ENCODE measurements around the gene SERPINA12. TPM values are rescaled to one million over a fixed set of nuclear protein-coding genes. Genes with fewer than 3 reads are reported as not detected.

Gene SERPINA12
- total RNA-seq, 1 experiment from 2014 or later, result not detected

GRCh38 chr14:94540031-94540794 is 30.9 kb upstream of the SERPINA12 start:
- no peaks in the 10 kb centered on the region for H3K79me2 ChIP-seq (ENCODE audit: low read length)
- no peaks in the 10 kb centered on the region for H3K27me3 ChIP-seq (ENCODE audit: low read length)
- no peak overlapping the region for H2AFZ ChIP-seq (ENCODE audit: low read length)
- H4K20me1 ChIP-seq (ENCODE audit: insufficient read depth, low read depth, low read length), result no peaks in the 10 kb centered on the region
- no peak overlapping the region for H3K4me3 ChIP-seq (ENCODE audit: low read length)
- H3K4me2 ChIP-seq (ENCODE audit: low read depth, low read length, poor library complexity, severe bottlenecking), result no peak overlapping the region
- H3K36me3 ChIP-seq (ENCODE audit: insufficient read depth, low read length), result no peaks in the 10 kb centered on the region
- no peaks in the 10 kb centered on the region for H3K9me2 ChIP-seq (replicated peaks; ENCODE audit: insufficient read depth, low read length)
- DNase-seq, result no peak
- H3K9me3 ChIP-seq (ENCODE audit: low read length), result no peaks in the 10 kb centered on the region
- H3K9ac ChIP-seq (ENCODE audit: low read length), result no peak overlapping the region
- H3K27ac ChIP-seq (ENCODE audit: low read length), result no peak overlapping the region
- peaks cover 6% of the 10 kb centered on the region for H3K4me1 ChIP-seq (ENCODE audit: low read length)

- no peak for DNase-seq
- no peak overlapping the region for H2AFZ ChIP-seq (ENCODE audit: low read length)
- H3K27ac ChIP-seq (ENCODE audit: low read length), result no peak overlapping the region
- H3K79me2 ChIP-seq (ENCODE audit: low read length), result no peaks in the 10 kb centered on the region
- H3K4me3 ChIP-seq (ENCODE audit: low read length), result no peak overlapping the region
- H3K9ac ChIP-seq (ENCODE audit: low read length), result no peak overlapping the region
- H3K4me2 ChIP-seq (ENCODE audit: low read depth, low read length, poor library complexity, severe bottlenecking), result no peak overlapping the region
- H3K9me2 ChIP-seq (replicated peaks; ENCODE audit: insufficient read depth, low read length), result no peaks in the 10 kb centered on the region
- H3K9me3 ChIP-seq (ENCODE audit: low read length), result no peaks in the 10 kb centered on the region
- peaks cover 6% of the 10 kb centered on the region for H3K4me1 ChIP-seq (ENCODE audit: low read length)
- no peaks in the 10 kb centered on the region for H3K27me3 ChIP-seq (ENCODE audit: low read length)
- H4K20me1 ChIP-seq (ENCODE audit: insufficient read depth, low read depth, low read length), result no peaks in the 10 kb centered on the region
- H3K36me3 ChIP-seq (ENCODE audit: insufficient read depth, low read length), result no peaks in the 10 kb centered on the region
Measured at GRCh38 chr14:94539181-94539580, 29.9 kb upstream of the SERPINA12 start.

- no peaks in the 10 kb centered on the region for H3K79me2 ChIP-seq (ENCODE audit: low read length)
- H3K9me3 ChIP-seq (ENCODE audit: low read length), result no peaks in the 10 kb centered on the region
- peaks cover 6% of the 10 kb centered on the region for H3K4me1 ChIP-seq (ENCODE audit: low read length)
- no peaks in the 10 kb centered on the region for H3K36me3 ChIP-seq (ENCODE audit: insufficient read depth, low read length)
- H3K27ac ChIP-seq (ENCODE audit: low read length), result no peak overlapping the region
- no peak overlapping the region for H3K4me3 ChIP-seq (ENCODE audit: low read length)
- no peak overlapping the region for H3K4me2 ChIP-seq (ENCODE audit: low read depth, low read length, poor library complexity, severe bottlenecking)
- H2AFZ ChIP-seq (ENCODE audit: low read length), result no peak overlapping the region
- no peaks in the 10 kb centered on the region for H4K20me1 ChIP-seq (ENCODE audit: insufficient read depth, low read depth, low read length)
- H3K9me2 ChIP-seq (replicated peaks; ENCODE audit: insufficient read depth, low read length), result no peaks in the 10 kb centered on the region
- no peak for DNase-seq
- H3K27me3 ChIP-seq (ENCODE audit: low read length), result no peaks in the 10 kb centered on the region
- H3K9ac ChIP-seq (ENCODE audit: low read length), result no peak overlapping the region
Measured at GRCh38 chr14:94538070-94538740, 28.9 kb upstream of the SERPINA12 start.

GRCh38 chr14:94536836-94537235 is 27.6 kb upstream of the SERPINA12 start:
- Histone ChIP-seq H3K36me3 (ENCODE audit: insufficient read depth, low read length) (no peaks in the 10 kb centered on the region), H3K27ac (ENCODE audit: low read length) (no peak overlapping the region), H3K4me2 (ENCODE audit: low read depth, low read length, poor library complexity, severe bottlenecking) (no peak overlapping the region), H3K9me2 (replicated peaks; ENCODE audit: insufficient read depth, low read length) (no peaks in the 10 kb centered on the region), H3K9me3 (ENCODE audit: low read length) (no peaks in the 10 kb centered on the region), H3K79me2 (ENCODE audit: low read length) (no peaks in the 10 kb centered on the region), H3K27me3 (ENCODE audit: low read length) (no peaks in the 10 kb centered on the region), H4K20me1 (ENCODE audit: insufficient read depth, low read depth, low read length) (no peaks in the 10 kb centered on the region), H2AFZ (ENCODE audit: low read length) (peak overlapping the region; percentile 54; the same call in 1 of the 2 replicates), H3K9ac (ENCODE audit: low read length) (no peak overlapping the region), H3K4me1 (ENCODE audit: low read length) (peaks cover 6% of the 10 kb centered on the region), H3K4me3 (ENCODE audit: low read length) (no peak overlapping the region)
- DNase-seq, result peak; percentile 93

- H3K36me3 ChIP-seq (ENCODE audit: insufficient read depth, low read length), result no peaks in the 10 kb centered on the region
- H3K4me3 ChIP-seq (ENCODE audit: low read length), result no peak overlapping the region
- no peaks in the 10 kb centered on the region; the same call in 1 of the 2 replicates for H3K27me3 ChIP-seq (ENCODE audit: low read length)
- no peaks in the 10 kb centered on the region for H3K79me2 ChIP-seq (ENCODE audit: low read length)
- no peak overlapping the region for H3K4me2 ChIP-seq (ENCODE audit: low read depth, low read length, poor library complexity, severe bottlenecking)
- H3K4me1 ChIP-seq (ENCODE audit: low read length), result peaks cover 6% of the 10 kb centered on the region
- no peak overlapping the region for H2AFZ ChIP-seq (ENCODE audit: low read length)
- H4K20me1 ChIP-seq (ENCODE audit: insufficient read depth, low read depth, low read length), result no peaks in the 10 kb centered on the region
- no peak overlapping the region for H3K27ac ChIP-seq (ENCODE audit: low read length)
- no peaks in the 10 kb centered on the region for H3K9me2 ChIP-seq (replicated peaks; ENCODE audit: insufficient read depth, low read length)
- no peak overlapping the region for H3K9ac ChIP-seq (ENCODE audit: low read length)
- no peaks in the 10 kb centered on the region for H3K9me3 ChIP-seq (ENCODE audit: low read length)
- DNase-seq, result peak; percentile 60
Measured at GRCh38 chr14:94535506-94535905, 26.2 kb upstream of the SERPINA12 start.

- H3K9ac ChIP-seq (ENCODE audit: low read length), result no peak overlapping the region
- H3K4me3 ChIP-seq (ENCODE audit: low read length), result no peak overlapping the region
- H3K9me3 ChIP-seq (ENCODE audit: low read length), result no peaks in the 10 kb centered on the region
- H4K20me1 ChIP-seq (ENCODE audit: insufficient read depth, low read depth, low read length), result no peaks in the 10 kb centered on the region
- H3K36me3 ChIP-seq (ENCODE audit: insufficient read depth, low read length), result no peaks in the 10 kb centered on the region
- H3K4me2 ChIP-seq (ENCODE audit: low read depth, low read length, poor library complexity, severe bottlenecking), result no peak overlapping the region
- H2AFZ ChIP-seq (ENCODE audit: low read length), result no peak overlapping the region
- no peaks in the 10 kb centered on the region; the same call in 1 of the 2 replicates for H3K27me3 ChIP-seq (ENCODE audit: low read length)
- no peak overlapping the region for H3K27ac ChIP-seq (ENCODE audit: low read length)
- peaks cover 5% of the 10 kb centered on the region for H3K4me1 ChIP-seq (ENCODE audit: low read length)
- DNase-seq, result no peak
- H3K79me2 ChIP-seq (ENCODE audit: low read length), result no peaks in the 10 kb centered on the region
- no peaks in the 10 kb centered on the region for H3K9me2 ChIP-seq (replicated peaks; ENCODE audit: insufficient read depth, low read length)
Measured at GRCh38 chr14:94532447-94532846, 23.2 kb upstream of the SERPINA12 start.

- no peak for DNase-seq
- Histone ChIP-seq H3K27ac (ENCODE audit: low read length) (no peak overlapping the region), H3K27me3 (ENCODE audit: low read length) (no peaks in the 10 kb centered on the region; the same call in 1 of the 2 replicates), H3K79me2 (ENCODE audit: low read length) (no peaks in the 10 kb centered on the region), H3K9me2 (replicated peaks; ENCODE audit: insufficient read depth, low read length) (no peaks in the 10 kb centered on the region), H3K9me3 (ENCODE audit: low read length) (no peaks in the 10 kb centered on the region), H4K20me1 (ENCODE audit: insufficient read depth, low read depth, low read length) (no peaks in the 10 kb centered on the region), H3K4me1 (ENCODE audit: low read length) (0 out of 2 replicates have a peak, but pooled peaks cover 2% of the 10 kb centered on the region), H3K36me3 (ENCODE audit: insufficient read depth, low read length) (no peaks in the 10 kb centered on the region), H3K4me3 (ENCODE audit: low read length) (no peak overlapping the region), H3K4me2 (ENCODE audit: low read depth, low read length, poor library complexity, severe bottlenecking) (no peak overlapping the region), H2AFZ (ENCODE audit: low read length) (no peak overlapping the region), H3K9ac (ENCODE audit: low read length) (no peak overlapping the region)
Measured at GRCh38 chr14:94531187-94531586, 21.9 kb upstream of the SERPINA12 start.

GRCh38 chr14:94524093-94524492 is 14.8 kb upstream of the SERPINA12 start:
- no peaks in the 10 kb centered on the region for H3K27me3 ChIP-seq (ENCODE audit: low read length)
- H3K79me2 ChIP-seq (ENCODE audit: low read length), result no peaks in the 10 kb centered on the region
- H3K4me1 ChIP-seq (ENCODE audit: low read length), result no peaks in the 10 kb centered on the region
- no peak overlapping the region for H2AFZ ChIP-seq (ENCODE audit: low read length)
- H3K36me3 ChIP-seq (ENCODE audit: insufficient read depth, low read length), result no peaks in the 10 kb centered on the region
- no peaks in the 10 kb centered on the region for H4K20me1 ChIP-seq (ENCODE audit: insufficient read depth, low read depth, low read length)
- no peaks in the 10 kb centered on the region for H3K9me3 ChIP-seq (ENCODE audit: low read length)
- H3K9me2 ChIP-seq (replicated peaks; ENCODE audit: insufficient read depth, low read length), result no peaks in the 10 kb centered on the region
- no peak overlapping the region for H3K4me3 ChIP-seq (ENCODE audit: low read length)
- no peak for DNase-seq
- no peak overlapping the region for H3K4me2 ChIP-seq (ENCODE audit: low read depth, low read length, poor library complexity, severe bottlenecking)
- H3K9ac ChIP-seq (ENCODE audit: low read length), result no peak overlapping the region
- no peak overlapping the region for H3K27ac ChIP-seq (ENCODE audit: low read length)

Data from Karpas-422 (cell line).